GM19395 (cell line): ENCODE results near the gene TMPRSS6.
"Not testable (repeated sequence)": the region's sequence is repeated elsewhere in the genome, so short reads cannot be mapped to it uniquely, and the experiment has no call there.

Experiments used
- ATAC-seq: cut with Tn5 transposase; IDR thresholded peaks from one replicate; pipeline ENCODE4 v1.9.1; 2021; ENCODE audit warnings: mild to moderate bottlenecking, moderate library complexity; ENCODE audit not compliant: unreplicated experiment

The TMPRSS6 gene

DNA sequence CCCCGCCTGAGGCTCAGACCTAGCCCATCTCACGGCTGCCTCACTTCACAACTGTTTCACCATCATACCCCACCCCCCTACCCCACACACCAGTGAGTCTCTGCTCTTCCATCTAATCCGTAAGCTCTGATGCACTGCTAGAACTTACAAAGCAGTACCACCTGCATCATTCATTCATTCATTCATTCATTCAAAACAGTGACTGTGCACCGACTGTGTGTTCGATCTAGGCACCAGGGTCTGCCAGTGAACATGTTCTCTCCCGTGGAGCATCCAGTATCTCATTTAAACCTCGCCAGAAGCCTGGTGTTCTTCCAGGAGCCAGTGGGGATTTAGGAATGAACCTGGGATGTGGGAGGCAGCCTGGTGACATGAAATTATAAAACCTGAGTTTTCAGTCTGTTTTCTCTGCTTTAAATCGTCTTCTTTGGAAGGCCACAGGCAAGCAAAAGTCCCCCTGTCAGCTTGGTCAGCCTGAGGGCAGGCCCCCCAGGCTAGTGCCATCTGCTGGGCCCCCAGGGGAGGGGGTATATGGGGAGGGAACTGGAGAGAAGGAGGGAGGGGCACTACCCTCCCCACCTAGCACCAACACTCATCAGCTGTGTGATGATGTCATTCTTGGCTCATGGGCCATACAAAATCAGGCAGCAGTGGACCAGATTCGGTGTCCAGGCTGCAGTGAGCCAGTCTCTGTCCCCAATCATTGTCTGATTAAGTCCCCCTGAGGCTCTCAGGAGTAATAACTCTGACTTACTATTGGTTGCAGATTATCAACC, 18.4 kb downstream of the TMPRSS6 start:
- ATAC-seq, result no peak

GRCh38 chr22:37089434-37089833, 20.1 kb downstream of the TMPRSS6 start:
- ATAC-seq, result no peak

DNA sequence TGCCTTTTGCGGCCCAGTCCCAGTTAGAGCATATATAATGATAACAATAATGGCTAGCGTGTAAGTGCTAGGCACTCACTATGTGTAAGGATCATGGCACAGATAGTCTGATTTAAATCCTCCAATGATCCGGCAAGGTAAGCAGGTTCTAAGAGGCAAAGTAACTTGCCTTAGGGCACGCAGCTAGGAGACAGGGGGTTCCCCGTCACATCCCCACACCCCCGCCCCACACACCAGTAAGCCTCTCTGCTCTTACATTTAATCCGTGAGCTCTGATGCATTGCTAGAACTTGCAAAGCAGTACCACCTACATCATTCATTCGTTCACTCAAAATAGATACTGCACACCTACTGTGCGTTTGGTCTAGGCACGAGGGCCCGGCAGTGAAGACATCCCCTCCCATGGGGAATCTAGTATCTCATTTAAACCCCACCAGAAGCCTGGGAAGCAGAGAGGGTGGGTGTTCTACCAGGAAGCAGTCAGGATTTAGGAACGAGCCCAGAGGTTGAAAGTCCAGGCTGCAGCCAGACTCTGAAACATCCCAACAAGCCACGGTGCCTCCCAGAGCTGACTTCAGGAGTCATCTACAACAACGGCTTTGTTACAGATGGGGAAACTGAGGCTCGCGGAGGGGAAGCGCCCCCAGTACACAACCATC, 20.6 kb downstream of the TMPRSS6 start:
- ATAC-seq, result no peak

- ATAC-seq, result no peak
These were observed 21.4 kb downstream of the TMPRSS6 start for GRCh38 chr22:37088108-37088605.

- ATAC-seq, result no peak
These were observed 23.3 kb downstream of the TMPRSS6 start for GRCh38 chr22:37086184-37086583.

DNA sequence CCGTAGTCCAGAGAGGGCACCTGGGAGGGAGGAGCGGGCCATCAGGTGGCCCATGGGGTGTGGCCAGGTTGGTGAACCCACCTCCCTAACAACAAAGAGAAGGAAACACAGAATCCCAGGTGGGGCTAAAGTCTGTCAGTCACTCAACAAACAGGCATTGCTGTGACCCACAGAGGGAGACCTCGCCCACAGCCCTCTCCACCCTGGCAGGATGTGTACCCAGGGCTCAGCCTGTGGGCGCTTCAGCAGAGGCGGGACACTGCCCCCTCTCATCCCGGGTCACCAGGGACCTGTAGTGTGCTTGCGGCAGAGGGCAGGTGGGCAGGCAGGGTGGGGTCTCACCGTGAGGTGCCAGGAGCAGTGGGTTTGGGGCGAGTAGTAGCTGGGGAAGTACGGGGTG, 25.1 kb downstream of the TMPRSS6 start:
- no peak for ATAC-seq

GRCh38 chr22:37083914-37084313, 25.6 kb downstream of the TMPRSS6 start:
- ATAC-seq, result no peak

GRCh38 chr22:37082251-37082873, 27.2 kb downstream of the TMPRSS6 start:
- no peak for ATAC-seq

DNA sequence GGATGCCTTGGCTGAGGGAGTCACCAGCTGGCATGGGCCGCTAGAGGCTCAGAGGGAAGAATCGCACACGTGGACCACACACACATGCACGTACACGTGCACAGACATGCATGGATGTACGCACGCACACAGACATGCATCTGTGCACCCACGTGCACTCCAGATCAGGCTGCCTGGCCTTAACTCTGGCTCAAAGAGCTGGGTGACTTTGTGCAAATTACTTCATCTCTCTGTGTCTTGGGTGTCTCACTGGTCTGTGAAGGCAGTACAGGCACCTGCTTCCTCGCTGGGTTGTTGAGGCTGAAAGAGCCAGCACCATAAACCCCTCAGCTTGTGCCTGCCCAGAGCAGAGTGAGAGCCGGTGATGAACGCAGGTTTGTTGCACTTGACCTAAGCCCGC, 28.7 kb downstream of the TMPRSS6 start:
- no peak for ATAC-seq

GRCh38 chr22:37080438-37080837, 29.1 kb downstream of the TMPRSS6 start:
- ATAC-seq, result no peak

GRCh38 chr22:37079668-37080171, 29.8 kb downstream of the TMPRSS6 start:
- no peak for ATAC-seq

- ATAC-seq, result no peak
These were observed 30.4 kb downstream of the TMPRSS6 start for GRCh38 chr22:37079158-37079557.

GRCh38 chr22:37077802-37078448, 31.6 kb downstream of the TMPRSS6 start:
- ATAC-seq, result no peak

- no peak for ATAC-seq
These were observed 33.6 kb downstream of the TMPRSS6 start for GRCh38 chr22:37075822-37076433.

GRCh38 chr22:37075046-37075445, 34.5 kb downstream of the TMPRSS6 start:
- no peak for ATAC-seq

DNA sequence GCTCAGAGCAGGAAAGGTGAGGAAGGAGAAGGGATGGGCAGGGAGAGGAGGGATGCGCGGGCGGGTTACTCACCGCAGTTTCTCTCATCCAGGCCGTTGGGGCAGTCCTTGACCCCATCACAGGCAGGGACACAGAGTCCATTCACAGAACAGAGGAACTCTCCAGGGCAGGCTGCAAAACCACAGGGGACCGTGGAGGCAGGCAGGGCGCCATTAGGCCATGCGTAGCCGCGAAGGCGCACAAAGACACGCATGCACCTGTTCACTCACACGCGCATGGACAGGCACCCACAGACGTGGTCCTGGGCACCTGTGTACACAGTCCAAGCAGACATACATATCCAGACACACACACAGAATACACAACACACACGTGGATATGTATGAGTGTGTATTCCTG, 35.0 kb downstream of the TMPRSS6 start:
- no peak for ATAC-seq

DNA sequence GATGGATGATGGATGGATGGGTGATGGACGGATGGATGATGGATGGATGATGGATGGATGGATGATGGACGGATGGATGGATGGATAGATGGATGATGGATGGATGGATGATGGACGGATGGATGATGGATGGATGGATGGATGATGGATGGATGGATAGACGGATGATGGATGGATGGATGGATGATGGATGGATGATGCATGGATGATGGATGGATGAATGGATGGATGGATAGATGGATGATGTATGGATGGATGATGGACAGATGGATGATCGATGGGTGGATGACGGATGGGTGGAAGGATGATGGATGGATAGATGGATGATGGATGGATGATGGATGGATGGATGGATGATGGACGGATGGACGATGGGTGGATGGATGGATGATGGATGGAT, 36.8 kb downstream of the TMPRSS6 start:
- no peak for ATAC-seq

DNA sequence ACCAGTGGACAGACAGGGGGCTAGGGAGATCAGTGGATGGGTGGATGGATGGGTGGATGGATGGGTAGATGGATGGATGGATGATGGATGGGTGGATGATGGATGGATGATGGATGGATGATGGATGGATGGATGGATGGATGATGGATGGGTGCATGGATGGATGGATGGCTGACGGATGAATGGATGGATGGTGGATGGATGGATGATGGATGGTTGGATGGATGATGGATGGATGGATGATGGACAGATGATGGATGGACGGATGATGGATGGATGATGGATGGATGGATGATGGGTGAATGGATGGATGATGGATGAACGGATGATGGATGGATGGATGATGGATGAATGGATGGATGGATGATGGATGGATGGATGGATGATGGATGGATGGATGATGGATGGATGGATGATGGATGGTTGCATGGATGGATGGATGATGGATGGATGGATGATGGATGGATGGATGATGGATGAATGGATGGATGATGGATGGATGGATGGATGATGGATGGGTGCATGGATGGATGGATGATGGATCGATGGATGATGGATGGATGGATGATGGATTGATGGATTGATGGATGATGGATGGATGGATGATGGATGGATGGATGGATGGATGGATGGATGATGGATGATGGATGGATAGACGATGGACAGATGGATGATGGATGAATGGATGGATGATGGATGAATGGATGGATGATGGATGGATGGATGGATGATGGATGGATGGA, 37.5 kb downstream of the TMPRSS6 start:
- not testable (repeated sequence) for ATAC-seq

DNA sequence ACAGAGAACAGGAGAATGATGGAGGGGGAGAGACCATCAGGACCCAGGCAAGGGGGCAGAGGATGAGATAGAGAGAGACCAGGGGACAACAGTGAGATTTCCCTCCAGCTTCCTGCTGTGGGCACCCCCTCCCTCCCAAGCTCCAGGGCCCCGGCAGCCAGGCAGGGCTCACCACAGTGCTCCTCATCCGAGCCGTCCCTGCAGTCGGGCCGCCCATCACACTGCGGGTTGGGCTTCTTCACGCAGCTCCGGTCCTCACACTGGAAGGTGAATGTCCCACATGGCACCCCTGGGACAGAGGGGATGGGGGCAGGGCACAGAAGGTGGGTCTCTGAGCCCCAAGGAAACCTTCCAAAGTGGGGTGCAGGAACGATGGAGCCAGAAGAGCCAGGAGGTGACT, 38.8 kb downstream of the TMPRSS6 start:
- ATAC-seq, result no peak

DNA sequence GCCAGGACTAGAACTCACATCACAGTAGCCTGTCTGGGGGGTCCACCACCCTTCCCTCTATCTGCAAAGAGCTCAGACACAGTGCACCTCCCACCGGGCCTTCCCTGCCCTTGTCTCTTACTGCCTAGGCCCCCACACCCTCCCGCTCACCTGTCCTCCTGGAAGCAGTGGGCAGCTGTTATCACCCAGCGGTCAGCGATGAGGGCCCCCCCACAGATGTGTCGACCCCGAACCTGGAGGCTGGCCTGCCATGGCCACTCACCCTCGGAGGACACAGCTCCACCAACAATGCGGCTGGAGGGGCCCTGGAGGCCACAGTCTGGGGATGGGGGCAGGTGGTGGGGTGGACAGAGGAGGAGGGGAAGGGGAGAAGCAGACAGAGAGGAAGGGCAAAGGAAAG, 39.2 kb downstream of the TMPRSS6 start:
- ATAC-seq, result no peak
